IPS-15b (cell line): Measurements from ENCODE around the gene PYY.
A peak's percentile ranks its signal among the peaks of the same experiment; 100 is the strongest.
"Not testable (repeated sequence)": the region's sequence is repeated elsewhere in the genome, so short reads cannot be mapped to it uniquely, and the experiment has no call there.

Source experiments
- H3K27me3 ChIP-seq: one replicate; pipeline ENCODE4 v1.6.1; 2013; ENCODE audit warnings: low read length; ENCODE audit not compliant: control insufficient read depth, insufficient read depth
- H3K36me3 ChIP-seq: one replicate; pipeline ENCODE4 v1.6.1; 2013; ENCODE audit warnings: low read length; ENCODE audit not compliant: control insufficient read depth, insufficient read depth
- H3K4me1 ChIP-seq: one replicate; pipeline ENCODE4 v1.6.1; 2013; ENCODE audit warnings: mild to moderate bottlenecking, low read length; ENCODE audit not compliant: control insufficient read depth, insufficient read depth
- H3K4me3 ChIP-seq: one replicate; pipeline ENCODE4 v1.5.1; 2013; ENCODE audit warnings: low read depth, low read length
- H3K9ac ChIP-seq: one replicate; pipeline ENCODE4 v1.6.1; 2013; ENCODE audit warnings: low read depth, mild to moderate bottlenecking, low read length
- H3K9me3 ChIP-seq: one replicate; pipeline ENCODE4 v1.6.1; 2013; ENCODE audit warnings: mild to moderate bottlenecking, low read length; ENCODE audit not compliant: control insufficient read depth, insufficient read depth

The PYY gene

GRCh38 chr17:43953746-43954145 is at the start of gene PYY:
PYY (minus strand) TSS chr17:43953940; CDS start chr17:43953483, 457 bp downstream.
- Histone ChIP-seq H3K9ac (peak within 1 kb of the TSS; percentile 73), H3K27me3 (peaks cover 27% of the 10 kb centered on the region), H3K9me3 (no peaks in the 10 kb centered on the region), H3K4me1 (peaks cover 6% of the 10 kb centered on the region), H3K36me3 (no peaks in the 10 kb centered on the region), H3K4me3 (peak within 1 kb of the TSS; percentile 87)

- Histone ChIP-seq H3K4me1 (no peaks in the 10 kb centered on the region), H3K36me3 (no peaks in the 10 kb centered on the region), H3K9me3 (no peaks in the 10 kb centered on the region), H3K27me3 (peaks cover 24% of the 10 kb centered on the region), H3K9ac (no peak overlapping the region), H3K4me3 (no peak overlapping the region)
Observed at GRCh38 chr17:44002141-44002848, 48.6 kb upstream of the PYY start.

GRCh38 chr17:44001461-44001920 is 47.8 kb upstream of the PYY start:
- no peaks in the 10 kb centered on the region for H3K9me3 ChIP-seq
- no peaks in the 10 kb centered on the region for H3K4me1 ChIP-seq
- no peak overlapping the region for H3K9ac ChIP-seq
- peaks cover 24% of the 10 kb centered on the region for H3K27me3 ChIP-seq
- no peak overlapping the region for H3K4me3 ChIP-seq
- no peaks in the 10 kb centered on the region for H3K36me3 ChIP-seq

- Histone ChIP-seq H3K4me3 (no peak overlapping the region), H3K4me1 (no peaks in the 10 kb centered on the region), H3K27me3 (peaks cover 20% of the 10 kb centered on the region), H3K36me3 (no peaks in the 10 kb centered on the region), H3K9me3 (no peaks in the 10 kb centered on the region), H3K9ac (no peak overlapping the region)
Observed at GRCh38 chr17:44000871-44001460, 47.2 kb upstream of the PYY start.

GRCh38 chr17:44000141-44000860 is 46.6 kb upstream of the PYY start:
- H3K27me3 ChIP-seq = peaks cover 14% of the 10 kb centered on the region
- H3K36me3 ChIP-seq = no peaks in the 10 kb centered on the region
- H3K4me1 ChIP-seq = no peaks in the 10 kb centered on the region
- H3K9me3 ChIP-seq = no peaks in the 10 kb centered on the region
- no peak overlapping the region for H3K9ac ChIP-seq
- H3K4me3 ChIP-seq = no peak overlapping the region

GRCh38 chr17:43999024-43999423 is 45.3 kb upstream of the PYY start:
- Histone ChIP-seq H3K4me3 (no peak overlapping the region), H3K9ac (no peak overlapping the region), H3K27me3 (peaks cover 11% of the 10 kb centered on the region), H3K4me1 (no peaks in the 10 kb centered on the region), H3K9me3 (no peaks in the 10 kb centered on the region), H3K36me3 (no peaks in the 10 kb centered on the region)

- Histone ChIP-seq H3K36me3 (no peaks in the 10 kb centered on the region), H3K27me3 (peaks cover 8% of the 10 kb centered on the region), H3K9ac (no peak overlapping the region), H3K4me1 (no peaks in the 10 kb centered on the region), H3K9me3 (no peaks in the 10 kb centered on the region), H3K4me3 (no peak overlapping the region)
Observed at GRCh38 chr17:43998552-43998951, 44.8 kb upstream of the PYY start.

- not testable (repeated sequence) for H3K9ac ChIP-seq, H3K4me1 ChIP-seq, H3K36me3 ChIP-seq
Observed at GRCh38 chr17:43997180-43997579, 43.4 kb upstream of the PYY start.

GRCh38 chr17:43995150-43995471 is 41.4 kb upstream of the PYY start:
- Histone ChIP-seq H3K27me3 (peaks cover 4% of the 10 kb centered on the region), H3K4me3 (peak overlapping the region; percentile 59), H3K36me3 (no peaks in the 10 kb centered on the region), H3K4me1 (no peaks in the 10 kb centered on the region), H3K9me3 (no peaks in the 10 kb centered on the region), H3K9ac (no peak overlapping the region)

More at GRCh38 chr17:43997180-43997579, 43.4 kb upstream of the PYY start:
- not testable (repeated sequence) for H3K4me3 ChIP-seq, H3K27me3 ChIP-seq, H3K9me3 ChIP-seq

GRCh38 chr17:43994272-43995149 is 40.8 kb upstream of the PYY start:
- no peaks in the 10 kb centered on the region for H3K4me1 ChIP-seq
- H3K9me3 ChIP-seq = no peaks in the 10 kb centered on the region
- peak overlapping the region; percentile 68 for H3K9ac ChIP-seq
- H3K27me3 ChIP-seq = peaks cover 4% of the 10 kb centered on the region
- H3K4me3 ChIP-seq = peak overlapping the region; percentile 59
- no peaks in the 10 kb centered on the region for H3K36me3 ChIP-seq

- H3K4me3 ChIP-seq = no peak overlapping the region
- no peaks in the 10 kb centered on the region for H3K36me3 ChIP-seq
- H3K4me1 ChIP-seq = no peaks in the 10 kb centered on the region
- H3K9me3 ChIP-seq = no peaks in the 10 kb centered on the region
- H3K9ac ChIP-seq = no peak overlapping the region
- peaks cover 4% of the 10 kb centered on the region for H3K27me3 ChIP-seq
Observed at GRCh38 chr17:43992641-43993040, 38.9 kb upstream of the PYY start.
